Activated CD8-positive, alpha-beta memory T cell treated with anti-CD3 and anti-CD28 coated beads for 36 hours (primary cell): ENCODE results near the gene AAK1. TPM values are rescaled to one million over a fixed set of nuclear protein-coding genes. Genes with fewer than 3 reads are reported as not detected.
"Not testable (repeated sequence)": the region's sequence is repeated elsewhere in the genome, so short reads cannot be mapped to it uniquely, and the experiment has no call there.

Experiments
- CTCF ChIA-PET: fragments of 350-600 bp; sonication (Branson Sonifier 250); formaldehyde crosslinking; loops from one replicate; lab custom pipeline; 2021; ENCODE audit warnings: antibody characterized with exemption; lab: Charles Lee
- POLR2A ChIA-PET: fragments of 350-600 bp; sonication (Branson Sonifier 250); formaldehyde crosslinking; loops from one replicate; lab custom pipeline; 2021; ENCODE audit warnings: antibody characterized with exemption; lab: Charles Lee
- total RNA-seq, 2 experiments: library from RNA; stranded (reverse); gene quantifications; one replicate each; pipeline ENCODE4 v1.2.3, GENCODE V29; 2021

Gene AAK1
- total RNA-seq, 2 experiments from 2014 or later: 76.9 to 77.4 TPM

DNA sequence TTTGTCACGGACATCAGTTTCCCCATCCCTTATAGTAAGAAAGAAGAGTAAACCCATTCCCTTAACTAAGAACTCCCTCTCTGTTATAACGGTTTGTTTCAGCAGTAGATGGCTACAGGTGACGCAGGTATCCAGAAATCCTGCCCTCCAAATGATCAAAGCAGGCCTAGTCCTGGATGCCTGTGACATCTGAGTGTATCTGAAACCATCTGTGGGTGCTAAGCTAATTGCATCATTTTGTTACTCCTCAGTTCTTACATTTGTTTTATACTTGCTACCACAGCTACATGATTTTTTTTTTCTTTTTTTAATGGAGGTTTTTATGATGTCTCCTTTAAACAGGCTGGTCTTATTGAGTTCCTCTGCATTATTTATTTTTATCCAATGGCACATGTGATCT lies 55.1 kb downstream of the AAK1 start:
- CTCF ChIA-PET: interaction anchor here (0.6 to 1.5 kb wide), 2 partner anchors 23 to 585 kb away, joined by 3 to 6 read pairs; no protein-coding TSS in a partner anchor

GRCh38 chr2:69585855-69586555 lies 57.5 kb downstream of the AAK1 start:
- CTCF ChIA-PET: interaction anchor here (1.3 to 1.9 kb wide), 2 partner anchors 10 to 21 kb away, joined by 3 to 4 read pairs; no protein-coding TSS in a partner anchor
- POLR2A ChIA-PET: no interaction called here

More for the DNA sequence above, 55.1 kb downstream of the AAK1 start:
- POLR2A ChIA-PET: no interaction called here

- POLR2A ChIA-PET: no interaction called here
Measured at GRCh38 chr2:69584127-69584889, 59.2 kb downstream of the AAK1 start.

GRCh38 chr2:69583321-69583833 lies 60.2 kb downstream of the AAK1 start:
- ChIA-PET POLR2A (no interaction called here), CTCF (interaction anchor here (1.0 to 1.4 kb wide), 3 partner anchors 60 to 74 kb away, joined by 3 to 4 read pairs (median 3); partner anchors contain the start of gene AAK1)

More at GRCh38 chr2:69584127-69584889, 59.2 kb downstream of the AAK1 start:
- CTCF ChIA-PET: interaction anchor here (0.9 to 1.9 kb wide), 5 partner anchors 12 to 109 kb away, joined by 3 to 5 read pairs (median 4); no protein-coding TSS in a partner anchor

DNA sequence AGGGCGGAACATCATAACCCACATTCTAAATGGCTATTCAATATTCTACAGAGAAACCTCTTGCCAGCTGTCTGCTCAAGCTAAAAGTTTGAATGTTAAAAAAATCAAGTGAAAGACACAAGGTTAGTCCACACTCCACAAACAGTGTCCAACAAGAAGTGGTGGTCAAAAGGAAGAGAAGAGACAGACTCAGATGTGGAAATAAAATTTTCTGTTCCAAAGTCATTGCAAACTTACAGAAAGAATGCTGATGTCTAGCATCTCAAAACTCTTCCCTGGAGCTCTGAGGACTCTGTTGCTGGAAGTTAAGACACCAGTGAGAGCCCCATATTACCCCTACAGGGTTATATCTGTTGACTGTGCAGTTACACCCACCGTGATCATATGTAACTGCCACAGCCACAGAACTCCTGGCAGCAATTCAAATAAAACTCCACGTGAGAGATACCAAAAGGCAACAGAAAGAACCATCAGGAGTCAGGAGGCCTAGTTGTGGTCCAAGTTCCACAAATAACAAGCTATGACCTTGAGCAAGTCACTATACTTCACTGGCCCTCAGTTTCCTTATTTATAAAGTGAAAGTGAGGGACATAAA lies 60.9 kb downstream of the AAK1 start:
- ChIA-PET POLR2A (interaction anchor here (0.9 kb wide), 1 partner anchor 101 kb away, joined by 3 read pairs; no protein-coding TSS in a partner anchor), CTCF (interaction anchor here (1.0 to 2.2 kb wide), 5 partner anchors 18 to 75 kb away, joined by 3 to 7 read pairs (median 4); partner anchors contain the start of gene AAK1)

DNA sequence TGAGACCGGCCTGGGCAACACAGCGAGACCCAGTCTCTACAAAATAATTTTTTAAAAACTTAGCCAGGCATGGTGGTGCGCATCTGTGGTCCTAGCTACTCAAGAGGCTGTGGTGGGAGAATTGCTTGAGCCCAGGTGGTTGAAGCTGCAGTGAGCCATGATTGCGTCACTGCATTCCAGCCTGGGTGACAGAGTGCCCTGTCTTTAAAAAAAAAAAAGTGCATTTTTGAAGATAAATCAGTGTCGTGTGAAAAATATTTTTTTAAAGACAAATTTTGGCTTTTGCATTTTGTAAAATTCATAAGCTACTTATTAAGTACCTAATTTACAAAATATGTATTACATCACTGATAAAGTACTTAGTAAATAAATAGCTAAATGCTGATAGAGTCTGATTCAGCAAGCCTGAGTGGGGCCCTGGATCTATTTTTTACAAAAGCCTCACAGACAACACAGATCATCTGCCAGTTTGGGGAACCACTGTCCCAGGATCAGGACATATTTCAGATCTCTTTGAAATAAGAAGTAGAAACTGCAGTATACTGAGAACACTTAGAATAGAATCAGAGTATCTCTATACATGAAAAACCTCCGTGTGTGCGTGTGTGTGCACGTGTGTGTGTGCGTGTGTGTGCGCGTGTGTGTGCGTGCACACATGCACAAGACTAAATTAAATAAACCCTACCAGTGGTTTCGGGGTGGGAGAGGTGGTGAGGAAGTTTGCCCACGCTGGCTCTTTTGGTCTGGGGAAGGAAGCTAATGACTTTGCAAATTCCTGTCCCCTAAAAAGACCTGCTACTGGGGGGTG lies 61.6 kb downstream of the AAK1 start:
- CTCF ChIA-PET: interaction anchor here (1.0 to 2.2 kb wide), 6 partner anchors 17 to 75 kb away, joined by 3 to 7 read pairs (median 4); partner anchors contain the start of gene AAK1

DNA sequence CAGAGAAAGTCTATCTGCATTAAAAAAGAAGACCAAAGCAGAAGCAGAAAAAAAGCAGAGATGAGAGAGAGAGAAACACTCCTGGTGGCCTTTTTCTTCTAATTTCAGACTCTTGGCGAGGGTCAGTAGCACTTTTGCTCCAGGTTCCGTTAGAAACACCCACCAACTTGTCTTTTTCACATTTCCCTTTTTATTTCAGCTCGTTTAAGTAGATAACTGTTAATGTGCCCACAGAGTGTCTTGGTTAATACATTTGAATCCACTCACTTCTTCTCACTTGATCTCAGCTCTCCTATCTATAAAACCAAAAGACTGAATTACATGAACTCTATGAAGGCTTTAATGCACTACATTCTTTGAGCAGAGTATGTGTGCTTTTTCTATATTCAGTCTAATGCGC lies 63.1 kb downstream of the AAK1 start:
- CTCF ChIA-PET: no interaction called here
- POLR2A ChIA-PET: no interaction called here

More for the DNA sequence above, 61.6 kb downstream of the AAK1 start:
- POLR2A ChIA-PET: interaction anchor here (0.9 kb wide), 1 partner anchor 102 kb away, joined by 3 read pairs; no protein-coding TSS in a partner anchor

DNA sequence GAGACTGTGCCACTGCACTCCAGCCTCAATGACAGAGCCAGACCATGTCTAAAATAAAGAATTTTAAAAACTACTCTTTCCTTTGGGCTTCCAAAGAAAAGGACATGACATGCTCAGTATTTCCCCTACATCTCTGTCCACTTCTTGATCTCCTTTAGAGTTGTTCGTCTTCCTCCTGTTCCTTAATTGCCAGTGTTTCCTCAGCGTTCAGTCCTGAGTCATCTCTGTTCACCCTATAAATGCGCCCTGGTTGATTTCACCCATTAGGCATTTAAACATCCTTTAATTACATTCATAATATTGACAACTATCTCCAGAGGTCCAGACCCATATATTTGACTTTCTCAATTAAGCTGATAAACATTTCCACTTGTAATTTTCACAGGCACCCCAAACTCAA lies 64.0 kb downstream of the AAK1 start:
- POLR2A ChIA-PET: no interaction called here
- CTCF ChIA-PET: interaction anchor here (1.0 kb wide), 1 partner anchor 14 kb away, joined by 3 read pairs; no protein-coding TSS in a partner anchor

GRCh38 chr2:69578198-69578540 lies 65.4 kb downstream of the AAK1 start:
- POLR2A ChIA-PET: no interaction called here
- CTCF ChIA-PET: no interaction called here

DNA sequence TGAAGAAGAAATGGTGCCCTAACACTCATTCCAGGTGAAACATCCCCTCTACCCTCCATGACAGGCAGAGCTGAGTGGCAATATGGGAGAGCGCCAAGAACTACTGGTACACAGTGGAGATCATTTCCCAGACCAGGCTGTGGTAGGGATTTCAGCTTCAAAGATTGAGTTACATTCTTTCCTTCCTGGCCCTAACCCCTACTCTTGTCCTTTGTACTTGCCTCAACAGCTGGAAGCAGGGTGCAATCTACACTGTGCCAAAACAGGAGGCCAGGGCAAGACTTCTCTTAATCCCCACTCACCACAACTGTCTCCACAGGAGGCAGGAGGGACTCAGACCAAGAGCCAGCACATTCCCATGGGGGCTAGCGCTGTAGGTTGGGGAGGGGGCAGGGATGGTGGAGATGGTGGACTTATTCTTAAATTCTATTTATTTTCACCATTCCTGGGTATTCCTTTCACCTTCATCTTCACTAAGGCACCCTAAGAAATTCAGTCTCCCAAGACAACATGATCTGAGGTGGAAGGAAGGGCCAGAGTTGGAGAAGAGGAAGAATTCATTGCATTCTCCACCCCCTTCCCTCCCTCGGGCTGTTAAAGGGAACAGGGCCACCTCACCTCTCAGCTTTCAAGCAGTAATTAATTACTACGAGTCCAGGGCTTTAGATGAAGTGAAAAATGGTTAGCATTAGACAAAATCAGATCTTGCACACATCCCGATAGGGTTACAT lies 65.9 kb downstream of the AAK1 start:
- ChIA-PET CTCF (interaction anchor here (1.4 kb wide), 1 partner anchor 75 kb away, joined by 3 read pairs; no protein-coding TSS in a partner anchor), POLR2A (no interaction called here)

GRCh38 chr2:69576880-69577279 lies 66.7 kb downstream of the AAK1 start:
- CTCF ChIA-PET: interaction anchor here (1.4 kb wide), 1 partner anchor 75 kb away, joined by 3 read pairs; no protein-coding TSS in a partner anchor
- POLR2A ChIA-PET: no interaction called here

DNA sequence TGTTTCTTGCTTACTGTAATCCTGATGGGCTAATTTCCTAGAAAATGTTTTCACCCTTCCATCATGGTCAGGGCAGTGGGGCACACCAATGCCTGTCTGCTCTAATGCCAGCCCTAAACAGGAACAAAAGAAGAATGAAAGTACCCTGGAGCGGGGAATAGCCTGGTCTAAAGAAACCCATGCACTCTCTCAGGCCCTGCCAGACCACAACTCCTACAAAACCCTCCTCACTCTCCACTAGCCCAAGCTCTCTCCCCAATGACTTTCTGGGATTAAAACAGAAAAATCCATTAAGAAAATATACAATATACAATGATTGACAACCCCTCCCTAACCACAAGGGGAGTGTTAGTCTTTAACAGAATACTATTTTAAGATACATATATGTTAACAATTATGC lies 67.6 kb downstream of the AAK1 start:
- POLR2A ChIA-PET: no interaction called here
- CTCF ChIA-PET: interaction anchor here (1.4 kb wide), 1 partner anchor 76 kb away, joined by 3 read pairs; no protein-coding TSS in a partner anchor

GRCh38 chr2:69575371-69575770 lies 68.2 kb downstream of the AAK1 start:
- POLR2A ChIA-PET, CTCF ChIA-PET: not testable (repeated sequence)

DNA sequence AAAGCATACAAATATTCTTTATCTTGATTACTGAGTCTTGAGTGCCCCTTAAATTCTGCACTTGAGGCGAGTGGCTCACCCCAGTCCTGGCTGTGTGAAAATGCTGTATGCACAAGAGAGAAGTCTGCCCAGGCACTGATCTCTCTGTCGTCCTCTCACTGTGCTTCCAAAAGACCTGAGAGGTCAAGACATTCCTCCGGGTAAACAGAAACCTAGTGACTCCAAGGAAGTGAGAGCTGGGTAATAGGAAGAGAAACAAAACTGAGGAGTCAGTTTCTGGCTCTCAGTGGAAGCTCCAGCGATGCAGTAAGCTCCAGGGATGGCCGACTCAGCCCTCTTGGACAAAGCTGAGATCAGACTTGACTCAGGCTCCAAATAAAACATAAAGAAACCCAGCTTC lies 70.9 kb downstream of the AAK1 start:
- ChIA-PET POLR2A (no interaction called here), CTCF (interaction anchor here (0.7 kb wide), 1 partner anchor 39 kb away, joined by 3 read pairs; no protein-coding TSS in a partner anchor)

DNA sequence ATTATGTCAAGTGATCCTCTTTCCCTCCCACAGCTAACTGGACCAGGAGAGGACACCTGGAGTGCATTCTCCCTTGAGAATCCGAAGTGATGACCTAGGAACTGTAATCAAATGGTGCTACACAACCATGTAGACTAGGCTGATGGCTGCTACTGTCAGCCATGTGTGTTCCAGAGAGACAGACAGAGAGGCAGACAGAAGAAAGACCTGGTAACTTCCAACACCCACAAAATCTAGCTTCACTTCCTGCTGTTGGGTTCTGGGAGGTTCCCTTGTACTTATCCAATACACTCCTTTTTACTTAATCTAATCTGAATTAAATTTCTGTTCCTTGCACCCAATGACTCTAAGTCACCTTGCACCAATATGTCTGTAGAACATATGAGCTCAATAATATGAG lies 72.3 kb downstream of the AAK1 start:
- POLR2A ChIA-PET: no interaction called here
- CTCF ChIA-PET: interaction anchor here (1.3 kb wide), 1 partner anchor 73 kb away, joined by 3 read pairs; no protein-coding TSS in a partner anchor

- ChIA-PET POLR2A (no interaction called here), CTCF (interaction anchor here (0.8 to 1.1 kb wide), 3 partner anchors 74 to 154 kb away, joined by 3 to 4 read pairs (median 3); partner anchors contain the start of gene AAK1)
Measured at GRCh38 chr2:69570474-69570873, 73.1 kb downstream of the AAK1 start.

DNA sequence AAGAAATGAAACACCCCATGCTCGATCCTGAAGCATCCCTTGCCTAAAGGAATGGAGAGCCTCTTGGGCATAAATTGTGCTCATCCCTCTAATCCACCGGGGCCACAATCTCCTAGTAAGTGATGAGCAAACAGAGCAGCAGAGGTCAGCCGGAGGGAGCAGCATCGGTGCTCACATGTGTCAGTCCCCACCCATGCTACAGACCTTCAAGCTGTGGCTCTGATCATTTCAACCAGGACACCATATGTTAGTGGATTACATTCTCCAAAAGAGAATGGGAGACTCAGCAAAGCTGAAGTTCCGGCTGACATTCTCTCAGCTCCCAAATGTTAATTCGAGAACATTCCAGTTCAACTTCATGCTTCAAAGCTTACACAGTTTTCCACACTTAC lies 75.6 kb downstream of the AAK1 start:
- ChIA-PET CTCF (interaction anchor here (0.6 kb wide), 1 partner anchor 82 kb away, joined by 4 read pairs; no protein-coding TSS in a partner anchor), POLR2A (no interaction called here)
